HepG2 (cell line): ENCODE measurements around the gene MPI. TPM values are rescaled to one million over a fixed set of nuclear protein-coding genes. Genes with fewer than 3 reads are reported as not detected.

Source experiments
- GZF1 ChIP-seq: sonication (generic); formaldehyde crosslinking; IDR thresholded peaks from 2 replicates; pipeline ENCODE4 v1.5.1; 2020; ENCODE audit warnings: mild to moderate bottlenecking, missing genetic modification reagents
- NAIF1 ChIP-seq: sonication (generic); formaldehyde crosslinking; IDR thresholded peaks from 2 replicates; pipeline ENCODE4 v1.5.0; 2020; ENCODE audit warnings: mild to moderate bottlenecking, missing genetic modification reagents, borderline replicate concordance
- NR2F6 ChIP-seq, 2 experiments: IDR thresholded peaks; 2 replicates each; pipeline ENCODE4 v1.6.1; 2016; ENCODE audit warnings: antibody characterized with exemption in 1 of 2, mild to moderate bottlenecking in 1 of 2
- PTBP1 ChIP-seq: fragments of 200-400 bp; formaldehyde crosslinking; IDR thresholded peaks from 2 replicates; pipeline ENCODE4 v1.6.1; 2018; ENCODE audit warnings: low read length, low read depth; ENCODE audit not compliant: poor library complexity, severe bottlenecking
- ZNF292 ChIP-seq: sonication (generic); formaldehyde crosslinking; IDR thresholded peaks from 2 replicates; pipeline ENCODE4 v1.8.1; 2022; ENCODE audit warnings: mild to moderate bottlenecking, low read depth, missing genetic modification reagents, borderline replicate concordance
- polyA plus RNA-seq, 8 experiments: library from polyadenylated mRNA; depleted of rRNA in 3 of 8; stranded (reverse) in 7 of 8; unstranded in 1 of 8; fragments of >200 nt; fragmentation: Illumina TruSeq in 4 of 8; extraction: Trizol in 4 of 8; gene quantifications; 2 replicates each; pipeline versions ENCODE4 v1.2.1 to v1.2.3, GENCODE V29; 2011 to 2016; ENCODE audit warnings: low read depth in 4 of 8, missing spikeins in 1 of 8, mixed read lengths in 1 of 8; ENCODE audit not compliant: insufficient read depth in 1 of 8
- total RNA-seq, 5 experiments: library from RNA; depleted of rRNA; stranded (reverse); fragments of >200 nt; fragmentation: Illumina TruSeq; extraction: Trizol; gene quantifications; 2 replicates each; pipeline ENCODE4 v1.2.3, GENCODE V29; 2016; ENCODE audit warnings: low read depth in 1 of 5
- TF ChIP-seq, protein P1 (sequence below): sonication (generic); formaldehyde crosslinking; IDR thresholded peaks from 2 replicates; pipeline ENCODE4 v1.5.0; 2020; ENCODE audit warnings: mild to moderate bottlenecking, missing genetic modification reagents, moderate library complexity
- TF ChIP-seq, protein P2 (sequence below): sonication (generic); formaldehyde crosslinking; IDR thresholded peaks from 2 replicates; pipeline ENCODE4 v1.5.0; 2020; ENCODE audit warnings: mild to moderate bottlenecking, missing genetic modification reagents, borderline replicate concordance
- TF ChIP-seq, protein P3 (sequence below): sonication (generic); formaldehyde crosslinking; conservative IDR thresholded peaks from 2 replicates; pipeline ENCODE4 v1.4.0; 2020; ENCODE audit warnings: mild to moderate bottlenecking, missing genetic modification reagents, moderate library complexity
- TF ChIP-seq, protein P4 (sequence below): sonication (generic); formaldehyde crosslinking; IDR thresholded peaks from 2 replicates; pipeline ENCODE4 v1.8.0; 2022; ENCODE audit warnings: missing genetic modification reagents, mild to moderate bottlenecking, moderate library complexity, borderline replicate concordance
- TF ChIP-seq, protein P5 (sequence below): sonication (generic); formaldehyde crosslinking; IDR thresholded peaks from 2 replicates; pipeline ENCODE4 v1.4.0; 2020; ENCODE audit warnings: missing genetic modification reagents

MPI gene
- total and polyA plus RNA-seq, 2 of the 13 experiments (the other 11 are each of a cell fraction or from before 2014, with no cell fraction given): 36.9 to 63.5 TPM

DNA sequence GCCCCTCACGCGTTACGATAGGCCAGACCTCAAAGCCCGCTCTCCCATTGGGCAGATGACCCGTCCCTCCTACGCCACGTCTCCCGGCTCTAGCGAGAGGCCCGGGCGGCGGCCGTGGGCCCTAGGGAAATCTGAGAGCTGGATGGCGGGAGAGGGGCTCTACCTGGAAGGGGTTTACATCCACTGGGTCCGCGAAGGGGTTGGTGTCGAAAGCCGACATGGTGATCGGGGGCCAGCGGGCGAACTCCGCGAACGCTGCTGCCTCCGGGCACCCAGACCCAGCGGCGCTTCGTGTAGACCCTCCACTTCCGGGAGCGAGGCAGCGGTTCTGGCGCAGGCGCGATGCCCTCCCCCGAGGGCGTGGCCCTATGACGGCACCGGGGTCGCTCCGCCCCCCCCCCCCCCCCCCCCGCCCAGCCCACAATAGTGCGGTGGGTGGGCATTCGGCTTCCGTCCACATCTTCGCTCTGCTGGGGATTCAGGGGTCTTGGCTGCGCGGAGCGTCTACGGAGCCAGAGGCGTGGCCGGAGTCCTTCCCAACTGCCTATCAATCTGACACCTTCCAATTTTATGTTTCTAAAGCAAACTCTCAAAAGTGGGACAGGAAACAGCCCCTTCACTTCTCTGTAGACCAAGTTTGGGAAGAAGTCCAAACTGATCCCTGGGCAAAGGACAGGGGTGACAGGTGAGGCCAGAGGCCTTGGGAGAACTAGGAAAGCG lies 16.6 kb upstream of the MPI start, which contains the start of gene SCAMP2 (continued):
- TF ChIP-seq, protein P1, sequence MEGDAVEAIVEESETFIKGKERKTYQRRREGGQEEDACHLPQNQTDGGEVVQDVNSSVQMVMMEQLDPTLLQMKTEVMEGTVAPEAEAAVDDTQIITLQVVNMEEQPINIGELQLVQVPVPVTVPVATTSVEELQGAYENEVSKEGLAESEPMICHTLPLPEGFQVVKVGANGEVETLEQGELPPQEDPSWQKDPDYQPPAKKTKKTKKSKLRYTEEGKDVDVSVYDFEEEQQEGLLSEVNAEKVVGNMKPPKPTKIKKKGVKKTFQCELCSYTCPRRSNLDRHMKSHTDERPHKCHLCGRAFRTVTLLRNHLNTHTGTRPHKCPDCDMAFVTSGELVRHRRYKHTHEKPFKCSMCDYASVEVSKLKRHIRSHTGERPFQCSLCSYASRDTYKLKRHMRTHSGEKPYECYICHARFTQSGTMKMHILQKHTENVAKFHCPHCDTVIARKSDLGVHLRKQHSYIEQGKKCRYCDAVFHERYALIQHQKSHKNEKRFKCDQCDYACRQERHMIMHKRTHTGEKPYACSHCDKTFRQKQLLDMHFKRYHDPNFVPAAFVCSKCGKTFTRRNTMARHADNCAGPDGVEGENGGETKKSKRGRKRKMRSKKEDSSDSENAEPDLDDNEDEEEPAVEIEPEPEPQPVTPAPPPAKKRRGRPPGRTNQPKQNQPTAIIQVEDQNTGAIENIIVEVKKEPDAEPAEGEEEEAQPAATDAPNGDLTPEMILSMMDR (CRISPR knock-in tag): no peak
- TF ChIP-seq ZNF292: no peak
- TF ChIP-seq, protein P2, sequence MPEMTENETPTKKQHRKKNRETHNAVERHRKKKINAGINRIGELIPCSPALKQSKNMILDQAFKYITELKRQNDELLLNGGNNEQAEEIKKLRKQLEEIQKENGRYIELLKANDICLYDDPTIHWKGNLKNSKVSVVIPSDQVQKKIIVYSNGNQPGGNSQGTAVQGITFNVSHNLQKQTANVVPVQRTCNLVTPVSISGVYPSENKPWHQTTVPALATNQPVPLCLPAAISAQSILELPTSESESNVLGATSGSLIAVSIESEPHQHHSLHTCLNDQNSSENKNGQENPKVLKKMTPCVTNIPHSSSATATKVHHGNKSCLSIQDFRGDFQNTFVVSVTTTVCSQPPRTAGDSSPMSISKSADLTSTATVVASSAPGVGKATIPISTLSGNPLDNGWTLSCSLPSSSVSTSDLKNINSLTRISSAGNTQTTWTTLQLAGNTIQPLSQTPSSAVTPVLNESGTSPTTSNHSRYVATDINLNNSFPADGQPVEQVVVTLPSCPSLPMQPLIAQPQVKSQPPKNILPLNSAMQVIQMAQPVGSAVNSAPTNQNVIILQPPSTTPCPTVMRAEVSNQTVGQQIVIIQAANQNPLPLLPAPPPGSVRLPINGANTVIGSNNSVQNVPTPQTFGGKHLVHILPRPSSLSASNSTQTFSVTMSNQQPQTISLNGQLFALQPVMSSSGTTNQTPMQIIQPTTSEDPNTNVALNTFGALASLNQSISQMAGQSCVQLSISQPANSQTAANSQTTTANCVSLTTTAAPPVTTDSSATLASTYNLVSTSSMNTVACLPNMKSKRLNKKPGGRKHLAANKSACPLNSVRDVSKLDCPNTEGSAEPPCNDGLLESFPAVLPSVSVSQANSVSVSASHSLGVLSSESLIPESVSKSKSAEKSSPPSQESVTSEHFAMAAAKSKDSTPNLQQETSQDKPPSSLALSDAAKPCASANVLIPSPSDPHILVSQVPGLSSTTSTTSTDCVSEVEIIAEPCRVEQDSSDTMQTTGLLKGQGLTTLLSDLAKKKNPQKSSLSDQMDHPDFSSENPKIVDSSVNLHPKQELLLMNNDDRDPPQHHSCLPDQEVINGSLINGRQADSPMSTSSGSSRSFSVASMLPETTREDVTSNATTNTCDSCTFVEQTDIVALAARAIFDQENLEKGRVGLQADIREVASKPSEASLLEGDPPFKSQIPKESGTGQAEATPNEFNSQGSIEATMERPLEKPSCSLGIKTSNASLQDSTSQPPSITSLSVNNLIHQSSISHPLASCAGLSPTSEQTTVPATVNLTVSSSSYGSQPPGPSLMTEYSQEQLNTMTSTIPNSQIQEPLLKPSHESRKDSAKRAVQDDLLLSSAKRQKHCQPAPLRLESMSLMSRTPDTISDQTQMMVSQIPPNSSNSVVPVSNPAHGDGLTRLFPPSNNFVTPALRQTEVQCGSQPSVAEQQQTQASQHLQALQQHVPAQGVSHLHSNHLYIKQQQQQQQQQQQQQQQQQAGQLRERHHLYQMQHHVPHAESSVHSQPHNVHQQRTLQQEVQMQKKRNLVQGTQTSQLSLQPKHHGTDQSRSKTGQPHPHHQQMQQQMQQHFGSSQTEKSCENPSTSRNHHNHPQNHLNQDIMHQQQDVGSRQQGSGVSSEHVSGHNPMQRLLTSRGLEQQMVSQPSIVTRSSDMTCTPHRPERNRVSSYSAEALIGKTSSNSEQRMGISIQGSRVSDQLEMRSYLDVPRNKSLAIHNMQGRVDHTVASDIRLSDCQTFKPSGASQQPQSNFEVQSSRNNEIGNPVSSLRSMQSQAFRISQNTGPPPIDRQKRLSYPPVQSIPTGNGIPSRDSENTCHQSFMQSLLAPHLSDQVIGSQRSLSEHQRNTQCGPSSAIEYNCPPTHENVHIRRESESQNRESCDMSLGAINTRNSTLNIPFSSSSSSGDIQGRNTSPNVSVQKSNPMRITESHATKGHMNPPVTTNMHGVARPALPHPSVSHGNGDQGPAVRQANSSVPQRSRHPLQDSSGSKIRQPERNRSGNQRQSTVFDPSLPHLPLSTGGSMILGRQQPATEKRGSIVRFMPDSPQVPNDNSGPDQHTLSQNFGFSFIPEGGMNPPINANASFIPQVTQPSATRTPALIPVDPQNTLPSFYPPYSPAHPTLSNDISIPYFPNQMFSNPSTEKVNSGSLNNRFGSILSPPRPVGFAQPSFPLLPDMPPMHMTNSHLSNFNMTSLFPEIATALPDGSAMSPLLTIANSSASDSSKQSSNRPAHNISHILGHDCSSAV: no peak
- TF ChIP-seq, protein P3, sequence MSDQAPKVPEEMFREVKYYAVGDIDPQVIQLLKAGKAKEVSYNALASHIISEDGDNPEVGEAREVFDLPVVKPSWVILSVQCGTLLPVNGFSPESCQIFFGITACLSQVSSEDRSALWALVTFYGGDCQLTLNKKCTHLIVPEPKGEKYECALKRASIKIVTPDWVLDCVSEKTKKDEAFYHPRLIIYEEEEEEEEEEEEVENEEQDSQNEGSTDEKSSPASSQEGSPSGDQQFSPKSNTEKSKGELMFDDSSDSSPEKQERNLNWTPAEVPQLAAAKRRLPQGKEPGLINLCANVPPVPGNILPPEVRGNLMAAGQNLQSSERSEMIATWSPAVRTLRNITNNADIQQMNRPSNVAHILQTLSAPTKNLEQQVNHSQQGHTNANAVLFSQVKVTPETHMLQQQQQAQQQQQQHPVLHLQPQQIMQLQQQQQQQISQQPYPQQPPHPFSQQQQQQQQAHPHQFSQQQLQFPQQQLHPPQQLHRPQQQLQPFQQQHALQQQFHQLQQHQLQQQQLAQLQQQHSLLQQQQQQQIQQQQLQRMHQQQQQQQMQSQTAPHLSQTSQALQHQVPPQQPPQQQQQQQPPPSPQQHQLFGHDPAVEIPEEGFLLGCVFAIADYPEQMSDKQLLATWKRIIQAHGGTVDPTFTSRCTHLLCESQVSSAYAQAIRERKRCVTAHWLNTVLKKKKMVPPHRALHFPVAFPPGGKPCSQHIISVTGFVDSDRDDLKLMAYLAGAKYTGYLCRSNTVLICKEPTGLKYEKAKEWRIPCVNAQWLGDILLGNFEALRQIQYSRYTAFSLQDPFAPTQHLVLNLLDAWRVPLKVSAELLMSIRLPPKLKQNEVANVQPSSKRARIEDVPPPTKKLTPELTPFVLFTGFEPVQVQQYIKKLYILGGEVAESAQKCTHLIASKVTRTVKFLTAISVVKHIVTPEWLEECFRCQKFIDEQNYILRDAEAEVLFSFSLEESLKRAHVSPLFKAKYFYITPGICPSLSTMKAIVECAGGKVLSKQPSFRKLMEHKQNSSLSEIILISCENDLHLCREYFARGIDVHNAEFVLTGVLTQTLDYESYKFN (CRISPR knock-in tag): no peak
- no peak for TF ChIP-seq NAIF1 (CRISPR knock-in tag)
- TF ChIP-seq, protein P4, sequence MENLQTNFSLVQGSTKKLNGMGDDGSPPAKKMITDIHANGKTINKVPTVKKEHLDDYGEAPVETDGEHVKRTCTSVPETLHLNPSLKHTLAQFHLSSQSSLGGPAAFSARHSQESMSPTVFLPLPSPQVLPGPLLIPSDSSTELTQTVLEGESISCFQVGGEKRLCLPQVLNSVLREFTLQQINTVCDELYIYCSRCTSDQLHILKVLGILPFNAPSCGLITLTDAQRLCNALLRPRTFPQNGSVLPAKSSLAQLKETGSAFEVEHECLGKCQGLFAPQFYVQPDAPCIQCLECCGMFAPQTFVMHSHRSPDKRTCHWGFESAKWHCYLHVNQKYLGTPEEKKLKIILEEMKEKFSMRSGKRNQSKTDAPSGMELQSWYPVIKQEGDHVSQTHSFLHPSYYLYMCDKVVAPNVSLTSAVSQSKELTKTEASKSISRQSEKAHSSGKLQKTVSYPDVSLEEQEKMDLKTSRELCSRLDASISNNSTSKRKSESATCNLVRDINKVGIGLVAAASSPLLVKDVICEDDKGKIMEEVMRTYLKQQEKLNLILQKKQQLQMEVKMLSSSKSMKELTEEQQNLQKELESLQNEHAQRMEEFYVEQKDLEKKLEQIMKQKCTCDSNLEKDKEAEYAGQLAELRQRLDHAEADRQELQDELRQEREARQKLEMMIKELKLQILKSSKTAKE (CRISPR knock-in tag): no peak
- no peak for TF ChIP-seq NR2F6 (IDR thresholded peaks at IDR 0.05)
- TF ChIP-seq NR2F6 (CRISPR knock-in tag; IDR thresholded peaks at IDR 0.05): no peak
- TF ChIP-seq GZF1 (CRISPR knock-in tag): no peak
- TF ChIP-seq PTBP1: no peak
- TF ChIP-seq, protein P5, sequence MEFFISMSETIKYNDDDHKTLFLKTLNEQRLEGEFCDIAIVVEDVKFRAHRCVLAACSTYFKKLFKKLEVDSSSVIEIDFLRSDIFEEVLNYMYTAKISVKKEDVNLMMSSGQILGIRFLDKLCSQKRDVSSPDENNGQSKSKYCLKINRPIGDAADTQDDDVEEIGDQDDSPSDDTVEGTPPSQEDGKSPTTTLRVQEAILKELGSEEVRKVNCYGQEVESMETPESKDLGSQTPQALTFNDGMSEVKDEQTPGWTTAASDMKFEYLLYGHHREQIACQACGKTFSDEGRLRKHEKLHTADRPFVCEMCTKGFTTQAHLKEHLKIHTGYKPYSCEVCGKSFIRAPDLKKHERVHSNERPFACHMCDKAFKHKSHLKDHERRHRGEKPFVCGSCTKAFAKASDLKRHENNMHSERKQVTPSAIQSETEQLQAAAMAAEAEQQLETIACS (CRISPR knock-in tag): 0 out of 2 replicates have a peak, but pooled peaks have one; percentile 29
